HG02870 (cell line): Measurements from ENCODE around the gene PLA2G3.

ENCODE experiments used
- ATAC-seq: cut with Tn5 transposase; IDR thresholded peaks from one replicate; pipeline ENCODE4 v1.9.1; 2021; ENCODE audit warnings: mild to moderate bottlenecking, moderate library complexity; ENCODE audit not compliant: unreplicated experiment

The PLA2G3 gene

GRCh38 chr22:31148953-31149627, 8.8 kb upstream of the PLA2G3 start:
- no peak for ATAC-seq

DNA sequence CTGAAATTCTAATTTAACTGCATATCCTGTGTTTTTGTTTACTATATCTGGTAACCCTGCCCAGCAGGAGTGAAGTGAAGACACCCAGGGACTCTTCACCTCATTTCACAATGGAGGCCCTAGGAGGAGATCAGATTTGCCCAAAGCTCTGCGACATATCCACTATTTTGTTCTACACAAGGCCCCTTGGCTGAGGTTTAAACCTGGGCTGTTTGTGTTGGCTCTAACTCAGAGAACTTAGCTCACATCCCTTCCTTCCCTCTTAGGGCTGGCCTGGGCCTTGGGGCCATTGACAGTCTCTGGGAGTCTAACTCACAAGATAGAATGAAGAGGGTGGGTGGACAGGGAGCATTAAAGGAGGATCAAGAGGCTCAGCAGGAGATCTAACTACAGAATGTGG, 8.2 kb upstream of the PLA2G3 start:
- no peak for ATAC-seq

DNA sequence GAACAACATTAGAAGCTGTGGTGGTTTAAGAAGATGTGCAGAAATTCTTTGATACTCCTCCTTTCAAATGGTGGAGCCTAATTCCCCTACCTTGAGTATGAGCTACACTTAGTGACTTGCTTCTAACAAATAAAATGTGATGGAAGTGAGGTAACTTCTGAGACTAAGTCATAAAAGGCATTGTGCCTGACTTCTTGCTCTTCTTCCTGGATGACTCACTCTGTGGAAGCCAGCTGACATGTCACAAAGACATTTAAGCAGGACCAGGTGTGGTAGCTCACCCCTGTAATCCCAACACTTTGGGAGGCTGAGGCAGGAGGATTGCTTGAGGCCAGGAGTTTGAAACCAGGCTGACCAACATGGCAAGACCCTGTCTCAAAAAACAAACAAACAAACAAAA, 3.9 kb upstream of the PLA2G3 start:
- no peak for ATAC-seq

DNA sequence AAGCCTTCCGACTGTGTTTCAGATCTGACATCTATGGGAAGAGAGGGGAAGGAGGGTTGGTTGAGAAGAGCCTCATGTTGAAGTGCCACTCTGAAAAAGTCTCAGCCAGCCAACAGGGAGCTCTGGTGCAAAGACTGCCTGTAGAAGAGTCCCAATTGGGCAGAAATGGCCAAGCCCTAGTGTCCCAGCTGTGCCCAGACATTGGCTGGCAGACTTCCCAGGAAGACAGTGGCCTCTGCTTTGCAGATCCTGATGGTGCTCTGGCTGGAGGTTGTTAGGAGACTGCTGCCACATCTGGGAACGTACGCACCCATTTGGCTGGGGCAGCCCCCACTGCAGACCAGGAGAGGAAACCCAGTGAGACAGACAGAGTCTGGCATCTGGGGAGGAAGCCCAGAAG, 3.2 kb upstream of the PLA2G3 start:
- no peak for ATAC-seq

DNA sequence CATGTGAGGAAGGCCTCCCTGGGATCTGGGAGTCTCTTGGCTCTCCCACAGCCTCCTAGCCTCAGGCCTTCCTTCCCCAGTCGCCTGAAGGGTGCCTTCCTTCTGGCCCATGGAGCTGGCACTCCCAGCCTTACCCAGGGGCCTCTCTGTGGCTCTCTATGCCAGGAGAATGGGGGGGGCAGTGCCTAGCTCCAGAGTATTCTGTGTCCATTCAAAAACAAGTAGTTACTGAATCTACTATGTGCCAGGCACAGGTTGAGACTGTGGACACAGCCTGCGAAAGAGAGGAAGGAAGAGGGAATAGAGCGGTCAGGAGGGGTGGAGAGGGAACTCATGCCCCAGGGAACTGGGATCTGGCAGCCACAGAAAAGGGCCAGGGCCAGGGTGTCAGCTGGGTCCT, 2.7 kb upstream of the PLA2G3 start:
- no peak for ATAC-seq

- ATAC-seq: no peak
These were observed 2.0 kb upstream of the PLA2G3 start for GRCh38 chr22:31142285-31142684.

GRCh38 chr22:31141551-31141950, 1.2 kb upstream of the PLA2G3 start:
- ATAC-seq: no peak

DNA sequence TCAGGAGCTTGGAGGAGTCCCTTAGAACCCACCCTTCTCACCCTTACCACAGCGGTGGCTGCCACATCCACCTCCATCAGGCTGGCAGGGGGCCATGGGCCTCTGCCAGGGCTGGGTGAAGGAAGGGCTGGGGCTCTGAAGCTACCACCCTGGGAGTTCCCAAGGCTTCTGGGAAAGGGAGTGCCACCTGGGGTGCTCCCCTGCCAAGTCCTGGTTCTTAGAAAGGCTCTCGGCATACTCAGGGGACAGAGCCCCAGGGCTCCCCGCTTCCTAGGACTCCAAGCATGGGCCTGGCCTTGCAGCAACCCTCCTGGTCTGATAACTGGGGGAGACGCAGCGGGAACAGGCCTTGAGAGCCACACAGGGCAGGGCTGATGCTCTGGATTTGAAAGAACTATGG, 438 bp upstream of the PLA2G3 start:
- ATAC-seq: no peak

DNA sequence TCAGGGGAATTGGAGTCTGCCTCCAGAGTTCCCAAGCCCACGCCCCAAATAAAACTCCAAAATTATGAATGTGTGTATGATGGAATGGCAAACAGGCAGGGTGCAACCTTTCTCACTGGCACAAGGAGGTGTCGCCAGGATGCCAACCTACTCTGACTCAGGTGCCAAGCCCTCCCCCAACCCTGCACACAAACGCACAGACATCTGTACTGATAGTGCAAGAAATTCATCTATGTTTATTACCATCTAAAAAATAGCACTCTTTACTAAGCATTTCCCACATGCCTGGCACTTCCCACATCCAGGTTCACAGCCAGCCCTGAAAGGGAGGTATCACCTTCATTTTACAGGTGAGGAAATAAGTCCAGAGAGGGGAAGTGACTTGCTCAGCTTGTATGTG, 1.2 kb downstream of the PLA2G3 start:
- ATAC-seq: no peak

- ATAC-seq: no peak
These were observed 2.2 kb downstream of the PLA2G3 start for GRCh38 chr22:31138126-31138525.

GRCh38 chr22:31137721-31138120, 2.6 kb downstream of the PLA2G3 start:
- no peak for ATAC-seq

- no peak for ATAC-seq
These were observed 3.6 kb downstream of the PLA2G3 start for GRCh38 chr22:31136711-31137110.

DNA sequence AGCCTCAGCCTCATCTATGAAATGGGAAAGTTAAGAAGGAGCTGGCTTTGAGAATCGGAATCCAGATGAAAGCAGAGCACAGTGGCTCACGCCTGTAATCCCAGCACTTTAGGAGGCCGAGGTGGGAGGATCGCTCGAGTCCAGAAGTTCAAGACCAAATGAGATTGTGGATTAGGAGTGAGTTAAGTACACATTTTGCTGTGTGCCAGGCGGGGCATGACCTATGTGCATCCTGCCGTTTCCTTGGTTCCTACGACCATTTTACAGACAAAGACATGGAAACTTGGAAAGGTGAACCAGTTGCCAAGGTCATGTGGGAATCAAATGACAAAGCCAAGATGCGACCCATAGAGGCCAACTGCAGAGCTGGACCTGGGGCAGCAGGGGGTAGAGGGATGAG, 4.2 kb downstream of the PLA2G3 start:
- ATAC-seq: no peak

DNA sequence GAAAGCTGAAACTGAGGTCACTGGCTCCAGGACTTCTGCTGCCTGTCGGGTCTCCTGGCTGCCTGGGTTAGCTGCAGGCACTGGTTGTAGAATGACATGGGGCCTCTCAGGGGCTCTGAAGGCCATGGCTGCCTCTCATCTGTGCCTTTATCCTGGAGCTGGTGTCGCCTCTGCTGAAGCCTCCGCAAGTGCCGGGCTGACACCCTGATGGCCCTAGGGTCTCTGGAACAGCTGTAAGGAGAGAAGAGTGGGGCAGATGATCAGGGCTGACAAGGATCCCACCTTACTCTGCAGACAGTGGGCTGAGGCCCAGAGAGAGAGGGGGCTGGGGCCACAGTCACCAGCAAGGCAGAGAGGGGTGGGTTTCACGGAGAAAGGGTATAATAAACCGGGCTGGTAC, 4.6 kb downstream of the PLA2G3 start:
- no peak for ATAC-seq

GRCh38 chr22:31134688-31135087, 5.6 kb downstream of the PLA2G3 start:
- no peak for ATAC-seq

DNA sequence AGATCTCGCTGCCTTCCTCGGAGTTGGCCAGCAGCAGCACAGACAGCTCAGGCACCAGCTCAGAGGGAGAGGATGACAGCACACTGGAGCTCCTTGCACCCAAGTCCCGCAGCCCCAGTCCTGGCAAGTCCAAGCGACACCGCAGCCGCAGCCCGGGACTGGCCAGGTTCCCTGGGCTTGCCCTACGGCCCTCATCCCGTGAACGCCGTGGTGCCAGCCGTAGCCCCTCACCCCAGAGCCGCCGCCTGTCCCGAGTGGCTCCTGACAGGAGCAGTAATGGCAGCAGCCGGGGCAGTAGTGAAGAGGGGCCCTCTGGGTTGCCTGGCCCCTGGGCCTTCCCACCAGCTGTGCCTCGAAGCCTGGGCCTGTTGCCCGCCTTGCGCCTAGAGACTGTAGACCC, 6.4 kb downstream of the PLA2G3 start:
- no peak for ATAC-seq

DNA sequence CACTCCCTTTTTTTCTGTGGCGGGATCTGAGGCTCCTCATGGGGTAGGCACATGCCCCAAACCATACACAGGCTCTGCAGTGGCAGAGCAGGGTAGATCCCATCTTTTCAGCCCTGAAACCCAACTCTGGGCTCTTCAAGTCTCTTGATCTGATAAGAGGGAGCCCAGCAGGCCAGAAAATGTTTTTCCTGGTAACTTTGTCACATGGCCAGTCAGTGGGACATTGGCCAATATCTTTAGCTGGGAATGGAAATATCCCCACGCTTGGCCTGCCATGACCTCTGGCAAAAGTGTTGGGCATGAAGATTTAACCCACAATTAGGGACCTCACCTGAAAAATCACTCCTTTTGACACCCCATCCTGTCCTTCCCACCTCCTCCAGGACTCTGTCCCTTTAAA, 9.4 kb downstream of the PLA2G3 start:
- no peak for ATAC-seq

- no peak for ATAC-seq
These were observed 12.2 kb downstream of the PLA2G3 start for GRCh38 chr22:31128156-31128555.

DNA sequence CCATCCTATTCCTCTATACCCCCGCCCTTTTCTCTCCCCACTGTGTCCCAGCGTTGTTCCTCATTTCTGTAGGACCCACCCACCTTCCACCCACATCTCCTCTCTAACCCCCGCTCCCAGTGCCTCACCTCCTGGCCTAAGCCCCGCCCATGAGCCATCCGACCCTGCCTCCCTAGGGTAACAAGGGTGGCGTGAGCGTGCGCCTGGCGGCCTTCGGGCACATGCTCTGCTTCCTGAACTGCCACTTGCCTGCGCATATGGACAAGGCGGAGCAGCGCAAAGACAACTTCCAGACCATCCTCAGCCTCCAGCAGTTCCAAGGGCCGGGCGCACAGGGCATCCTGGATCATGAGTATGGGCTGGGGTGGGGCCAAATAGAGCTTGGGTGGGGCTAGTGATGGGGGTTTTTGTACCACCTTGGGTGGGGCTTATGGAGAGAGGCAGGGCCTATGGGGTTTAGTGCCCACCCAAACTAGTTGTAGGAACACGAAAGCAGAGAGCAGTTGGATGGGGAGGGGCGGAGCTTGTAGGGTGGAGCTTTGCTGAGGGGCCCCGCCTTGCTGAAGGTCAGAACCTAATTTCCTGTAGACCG, 13.0 kb downstream of the PLA2G3 start:
- no peak for ATAC-seq

DNA sequence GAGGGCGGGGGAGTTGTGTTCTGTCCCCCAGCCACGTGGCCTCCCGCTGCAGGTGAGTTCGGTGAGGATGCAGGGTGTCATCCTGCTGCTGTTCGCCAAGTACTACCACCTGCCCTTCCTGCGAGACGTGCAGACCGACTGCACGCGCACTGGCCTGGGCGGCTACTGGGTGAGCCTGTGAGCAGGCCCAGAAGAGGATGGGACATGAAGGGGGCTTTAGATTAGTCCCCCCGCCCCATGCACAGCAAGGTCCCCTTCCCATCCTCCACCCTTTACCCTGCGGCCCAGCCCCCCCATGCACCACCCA, 13.5 kb downstream of the PLA2G3 start:
- ATAC-seq: no peak

DNA sequence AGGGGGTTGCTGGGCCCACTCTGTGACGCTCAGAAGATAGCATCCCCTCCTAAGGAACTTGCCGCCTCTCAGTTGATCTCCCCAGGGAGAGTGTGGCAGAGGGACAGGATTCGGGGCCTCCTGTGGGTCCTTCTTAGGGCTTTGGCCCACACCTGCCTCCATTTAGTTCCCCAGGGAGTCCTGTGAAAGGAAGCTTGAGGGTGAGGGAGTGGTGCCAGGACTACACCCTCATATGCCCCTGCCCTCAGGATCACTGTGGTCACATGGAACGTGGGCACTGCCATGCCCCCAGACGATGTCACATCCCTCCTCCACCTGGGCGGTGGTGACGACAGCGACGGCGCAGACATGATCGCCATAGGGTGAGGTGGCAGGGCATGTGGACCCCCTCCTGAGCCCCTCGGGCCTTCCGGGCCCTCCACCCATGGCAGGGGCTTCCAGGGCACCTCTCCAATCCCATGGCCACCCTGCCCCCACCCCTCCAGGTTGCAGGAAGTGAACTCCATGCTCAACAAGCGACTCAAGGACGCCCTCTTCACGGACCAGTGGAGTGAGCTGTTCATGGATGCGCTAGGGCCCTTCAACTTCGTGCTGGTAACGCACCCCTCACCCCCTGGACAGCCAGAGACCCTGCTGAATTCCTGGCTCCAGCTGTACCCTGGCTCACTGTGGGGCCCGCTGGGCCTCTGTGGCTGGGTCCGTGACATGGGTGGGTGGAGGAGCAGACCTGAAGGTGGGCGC, 14.0 kb downstream of the PLA2G3 start:
- no peak for ATAC-seq

- no peak for ATAC-seq
These were observed 14.7 kb downstream of the PLA2G3 start for GRCh38 chr22:31125521-31126117.
